Measurements from ENCODE around the gene HIF3A.

GRCh38 chr19:46317339-46317738 is 20.5 kb downstream of the HIF3A start:
- TF ChIP-seq, protein P1, sequence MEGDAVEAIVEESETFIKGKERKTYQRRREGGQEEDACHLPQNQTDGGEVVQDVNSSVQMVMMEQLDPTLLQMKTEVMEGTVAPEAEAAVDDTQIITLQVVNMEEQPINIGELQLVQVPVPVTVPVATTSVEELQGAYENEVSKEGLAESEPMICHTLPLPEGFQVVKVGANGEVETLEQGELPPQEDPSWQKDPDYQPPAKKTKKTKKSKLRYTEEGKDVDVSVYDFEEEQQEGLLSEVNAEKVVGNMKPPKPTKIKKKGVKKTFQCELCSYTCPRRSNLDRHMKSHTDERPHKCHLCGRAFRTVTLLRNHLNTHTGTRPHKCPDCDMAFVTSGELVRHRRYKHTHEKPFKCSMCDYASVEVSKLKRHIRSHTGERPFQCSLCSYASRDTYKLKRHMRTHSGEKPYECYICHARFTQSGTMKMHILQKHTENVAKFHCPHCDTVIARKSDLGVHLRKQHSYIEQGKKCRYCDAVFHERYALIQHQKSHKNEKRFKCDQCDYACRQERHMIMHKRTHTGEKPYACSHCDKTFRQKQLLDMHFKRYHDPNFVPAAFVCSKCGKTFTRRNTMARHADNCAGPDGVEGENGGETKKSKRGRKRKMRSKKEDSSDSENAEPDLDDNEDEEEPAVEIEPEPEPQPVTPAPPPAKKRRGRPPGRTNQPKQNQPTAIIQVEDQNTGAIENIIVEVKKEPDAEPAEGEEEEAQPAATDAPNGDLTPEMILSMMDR (optimal IDR thresholded peaks at IDR 0.05 in 1 of 3, IDR thresholded peaks at IDR 0.05 in 1 of 3, conservative IDR thresholded peaks at IDR 0.05 in 1 of 3; ENCODE audit: extremely low read depth in 1 of 3, insufficient read depth in 2 of 3, low read length in 3 of 3): no peak
- no peak for TF ChIP-seq EZH2 (IDR thresholded peaks at IDR 0.05; ENCODE audit: low read length)

Measured in keratinocyte (primary cell).